ENCODE data around the gene MON1B.

Gene MON1B

GRCh38 chr16:77168901-77169300 lies 22.1 kb upstream of the MON1B start:
- H3K79me1 ChIP-seq (ENCODE audit: low read length) = no peaks in the 10 kb centered on the region
- no peak overlapping the region for H2AFZ ChIP-seq (ENCODE audit: insufficient read depth, low read length, poor library complexity)
- no peaks in the 10 kb centered on the region for H3K27me3 ChIP-seq (ENCODE audit: insufficient read depth, low read length)

GRCh38 chr16:77169650-77170236 lies 21.2 kb upstream of the MON1B start:
- Histone ChIP-seq H3K23ac (ENCODE audit: low read length) (no peak overlapping the region), H3K36me3 (ENCODE audit: control insufficient read depth in 1 of 2, insufficient read depth in 2 of 2, low read length in 2 of 2) (no peaks in the 10 kb centered on the region), H3K27ac (ENCODE audit: low read depth, low read length) (no peak overlapping the region), H3K79me2 (ENCODE audit: control insufficient read depth, insufficient read depth, low read length, poor library complexity) (no peaks in the 10 kb centered on the region), H3K4ac (ENCODE audit: low read depth, low read length) (no peak overlapping the region), H3K4me1 (ENCODE audit: control insufficient read depth in 1 of 2, insufficient read depth in 2 of 2, low read length in 2 of 2) (no peaks in the 10 kb centered on the region), H2BK5ac (ENCODE audit: low read depth, low read length, poor library complexity) (no peak overlapping the region), H3K9ac (ENCODE audit: low read length) (no peak overlapping the region), H4K8ac (ENCODE audit: low read depth, low read length) (no peak overlapping the region), H3K9me3 (ENCODE audit: insufficient read depth, low read depth, low read length) (no peaks in the 10 kb centered on the region), H2BK12ac (ENCODE audit: low read length) (no peak overlapping the region), H3K4me2 (ENCODE audit: low read length) (no peak overlapping the region), H4K91ac (ENCODE audit: low read depth, low read length) (no peak overlapping the region), H3K27me3 (ENCODE audit: insufficient read depth, low read length) (no peaks in the 10 kb centered on the region), H3K4me3 (ENCODE audit: low read depth, low read length) (no peak overlapping the region), H2BK120ac (ENCODE audit: insufficient read depth, low read length, poor library complexity) (no peak overlapping the region), H4K12ac (ENCODE audit: low read depth, low read length) (no peak overlapping the region), H2AFZ (ENCODE audit: insufficient read depth, low read length, poor library complexity) (no peak overlapping the region), H3K14ac (ENCODE audit: low read length) (no peak overlapping the region), H3K18ac (ENCODE audit: low read length) (no peak overlapping the region), H2AK5ac (ENCODE audit: low read length) (no peak overlapping the region), H3K79me1 (ENCODE audit: low read length) (no peaks in the 10 kb centered on the region)
- peak; percentile 30 to 71 for DNase-seq
- WGBS (ENCODE audit: extremely low coverage, insufficient coverage, insufficient read length) = no CpG with 5 or more reads among the region's 6 CpGs

More at GRCh38 chr16:77168901-77169300, 22.1 kb upstream of the MON1B start:
- H3K14ac ChIP-seq (ENCODE audit: low read length) = no peak overlapping the region
- no peak overlapping the region for H2AK5ac ChIP-seq (ENCODE audit: low read length)
- H3K36me3 ChIP-seq (ENCODE audit: control insufficient read depth in 1 of 2, insufficient read depth in 2 of 2, low read length in 2 of 2) = no peaks in the 10 kb centered on the region
- DNase-seq = no peak
- H3K9ac ChIP-seq (ENCODE audit: low read length) = no peak overlapping the region
- H3K4ac ChIP-seq (ENCODE audit: low read depth, low read length) = no peak overlapping the region
- no peak overlapping the region for H2BK120ac ChIP-seq (ENCODE audit: insufficient read depth, low read length, poor library complexity)
- no peak overlapping the region for H3K27ac ChIP-seq (ENCODE audit: low read depth, low read length)
- no peak overlapping the region for H3K4me2 ChIP-seq (ENCODE audit: low read length)
- H2BK5ac ChIP-seq (ENCODE audit: low read depth, low read length, poor library complexity) = no peak overlapping the region
- H2BK12ac ChIP-seq (ENCODE audit: low read length) = no peak overlapping the region
- H3K4me3 ChIP-seq (ENCODE audit: low read depth, low read length) = no peak overlapping the region
- no peaks in the 10 kb centered on the region for H3K79me2 ChIP-seq (ENCODE audit: control insufficient read depth, insufficient read depth, low read length, poor library complexity)
- no peak overlapping the region for H4K91ac ChIP-seq (ENCODE audit: low read depth, low read length)
- no peak overlapping the region for H4K12ac ChIP-seq (ENCODE audit: low read depth, low read length)
- H4K8ac ChIP-seq (ENCODE audit: low read depth, low read length) = no peak overlapping the region
- no peak overlapping the region for H3K18ac ChIP-seq (ENCODE audit: low read length)
- no peaks in the 10 kb centered on the region for H3K4me1 ChIP-seq (ENCODE audit: control insufficient read depth in 1 of 2, insufficient read depth in 2 of 2, low read length in 2 of 2)
- no peaks in the 10 kb centered on the region for H3K9me3 ChIP-seq (ENCODE audit: insufficient read depth, low read depth, low read length)
- no peak overlapping the region for H3K23ac ChIP-seq (ENCODE audit: low read length)
- no CpG with 5 or more reads among the region's 4 CpGs for WGBS (ENCODE audit: extremely low coverage, insufficient coverage, insufficient read length)

- DNase-seq = no peak
- WGBS (ENCODE audit: extremely low coverage, insufficient coverage, insufficient read length) = no CpG with 5 or more reads among the region's 4 CpGs
- H2BK5ac ChIP-seq (ENCODE audit: low read depth, low read length, poor library complexity) = no peak overlapping the region
- H3K18ac ChIP-seq (ENCODE audit: low read length) = no peak overlapping the region
- H2AK5ac ChIP-seq (ENCODE audit: low read length) = no peak overlapping the region
- no peak overlapping the region for H4K91ac ChIP-seq (ENCODE audit: low read depth, low read length)
- no peaks in the 10 kb centered on the region for H3K9me3 ChIP-seq (ENCODE audit: insufficient read depth, low read depth, low read length)
- H3K79me2 ChIP-seq (ENCODE audit: control insufficient read depth, insufficient read depth, low read length, poor library complexity) = no peaks in the 10 kb centered on the region
- H2BK12ac ChIP-seq (ENCODE audit: low read length) = no peak overlapping the region
- H3K4me1 ChIP-seq (ENCODE audit: control insufficient read depth in 1 of 2, insufficient read depth in 2 of 2, low read length in 2 of 2) = no peaks in the 10 kb centered on the region
- H3K79me1 ChIP-seq (ENCODE audit: low read length) = no peaks in the 10 kb centered on the region
- H3K9ac ChIP-seq (ENCODE audit: low read length) = peak overlapping the region; percentile 3
- H3K4me2 ChIP-seq (ENCODE audit: low read length) = no peak overlapping the region
- H3K36me3 ChIP-seq (ENCODE audit: control insufficient read depth in 1 of 2, insufficient read depth in 2 of 2, low read length in 2 of 2) = no peaks in the 10 kb centered on the region
- no peak overlapping the region for H3K23ac ChIP-seq (ENCODE audit: low read length)
- no peak overlapping the region for H3K14ac ChIP-seq (ENCODE audit: low read length)
- no peak overlapping the region for H2AFZ ChIP-seq (ENCODE audit: insufficient read depth, low read length, poor library complexity)
- no peak overlapping the region for H3K4ac ChIP-seq (ENCODE audit: low read depth, low read length)
- H3K4me3 ChIP-seq (ENCODE audit: low read depth, low read length) = no peak overlapping the region
- H3K27me3 ChIP-seq (ENCODE audit: insufficient read depth, low read length) = no peaks in the 10 kb centered on the region
- no peak overlapping the region for H3K27ac ChIP-seq (ENCODE audit: low read depth, low read length)
- no peak overlapping the region for H2BK120ac ChIP-seq (ENCODE audit: insufficient read depth, low read length, poor library complexity)
- H4K8ac ChIP-seq (ENCODE audit: low read depth, low read length) = no peak overlapping the region
- no peak overlapping the region for H4K12ac ChIP-seq (ENCODE audit: low read depth, low read length)
Observed at GRCh38 chr16:77170805-77171204, 20.2 kb upstream of the MON1B start.

- peak; percentile 46 to 87 for DNase-seq
- Histone ChIP-seq H3K4me2 (ENCODE audit: low read length) (no peak overlapping the region), H3K18ac (ENCODE audit: low read length) (no peak overlapping the region), H3K9me3 (ENCODE audit: insufficient read depth, low read depth, low read length) (no peaks in the 10 kb centered on the region), H3K27ac (ENCODE audit: low read depth, low read length) (no peak overlapping the region), H2AFZ (ENCODE audit: insufficient read depth, low read length, poor library complexity) (no peak overlapping the region), H3K4me3 (ENCODE audit: low read depth, low read length) (no peak overlapping the region), H2AK5ac (ENCODE audit: low read length) (no peak overlapping the region), H3K36me3 (ENCODE audit: control insufficient read depth in 1 of 2, insufficient read depth in 2 of 2, low read length in 2 of 2) (no peaks in the 10 kb centered on the region), H3K14ac (ENCODE audit: low read length) (no peak overlapping the region), H2BK12ac (ENCODE audit: low read length) (no peak overlapping the region), H3K27me3 (ENCODE audit: insufficient read depth, low read length) (no peaks in the 10 kb centered on the region), H2BK120ac (ENCODE audit: insufficient read depth, low read length, poor library complexity) (no peak overlapping the region), H3K9ac (ENCODE audit: low read length) (no peak overlapping the region), H3K23ac (ENCODE audit: low read length) (no peak overlapping the region), H2BK5ac (ENCODE audit: low read depth, low read length, poor library complexity) (no peak overlapping the region), H4K91ac (ENCODE audit: low read depth, low read length) (no peak overlapping the region), H3K4ac (ENCODE audit: low read depth, low read length) (no peak overlapping the region), H4K8ac (ENCODE audit: low read depth, low read length) (no peak overlapping the region), H3K79me1 (ENCODE audit: low read length) (no peaks in the 10 kb centered on the region), H4K12ac (ENCODE audit: low read depth, low read length) (no peak overlapping the region), H3K79me2 (ENCODE audit: control insufficient read depth, insufficient read depth, low read length, poor library complexity) (no peaks in the 10 kb centered on the region), H3K4me1 (ENCODE audit: control insufficient read depth in 1 of 2, insufficient read depth in 2 of 2, low read length in 2 of 2) (no peaks in the 10 kb centered on the region)
- WGBS (ENCODE audit: extremely low coverage, insufficient coverage, insufficient read length) = no CpG with 5 or more reads among the region's 5 CpGs
Observed at GRCh38 chr16:77171745-77172635, 19.0 kb upstream of the MON1B start.
